Right ventricle myocardium inferior (tissue), 1 donor: Measurements from ENCODE around the gene NSG1. TPM values are rescaled to one million over a fixed set of nuclear protein-coding genes. Genes with fewer than 3 reads are reported as not detected.

Experiments used
- ATAC-seq: fragments of 200-7000 bp; cut with Tn5 transposase; one replicate; pipeline ENCODE4 v1.9.1; 2020; ENCODE audit warnings: mild to moderate bottlenecking, moderate library complexity
- DNase-seq: peaks from one replicate; pipeline ENCODE4 v3.0.0; 2021; ENCODE audit errors: missing footprints
- intact Hi-C: fragments of 100-400 bp; cut with DNase I; formaldehyde crosslinking; loops from one replicate; pipeline ENCODE4 v1.11.0; 2022
- total RNA-seq: library from RNA; stranded (reverse); fragmentation: NEBNext Ultra II Directional; extraction: Animal tissue kit (Norgen Biotek cat#: 25700); gene quantifications from one replicate; pipeline ENCODE4 v1.2.1, GENCODE V29; 2021
- donor health status: DM: no; HTN: yes; CAD: no; lungs with severe emphysema.

NSG1 gene
- total RNA-seq, 1 donor from 2014 or later, result 8.9 TPM

DNA sequence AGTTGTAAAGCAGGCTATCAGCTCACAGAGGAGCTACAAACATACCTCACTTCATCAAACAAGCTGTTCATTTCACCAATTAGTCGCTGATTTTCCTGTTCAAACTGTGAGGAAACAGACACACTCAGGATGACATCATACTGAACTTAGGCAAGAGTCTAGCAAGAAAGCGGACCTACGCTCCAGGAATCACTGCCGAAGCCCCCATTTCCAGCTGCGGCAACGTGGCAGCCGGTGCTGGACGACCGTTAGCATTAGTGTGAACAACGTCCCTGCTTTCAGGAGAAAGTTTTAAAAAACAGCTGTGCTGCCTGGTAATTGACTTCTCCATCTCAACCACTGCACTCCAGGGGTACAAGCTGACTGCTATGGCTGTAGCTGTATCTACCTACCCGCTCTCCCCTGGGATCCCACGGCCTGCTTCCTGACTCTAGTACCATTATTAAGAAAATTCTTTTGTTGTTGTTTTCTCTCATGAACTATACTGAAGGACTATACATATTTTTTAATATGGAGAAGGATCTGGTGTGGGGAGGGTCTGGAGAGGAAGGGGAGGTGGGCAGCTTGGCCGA is 38.3 kb downstream of the NSG1 start:
- ATAC-seq (no peak), DNase-seq (no peak)
- intact Hi-C loops, result no loop called here

DNA sequence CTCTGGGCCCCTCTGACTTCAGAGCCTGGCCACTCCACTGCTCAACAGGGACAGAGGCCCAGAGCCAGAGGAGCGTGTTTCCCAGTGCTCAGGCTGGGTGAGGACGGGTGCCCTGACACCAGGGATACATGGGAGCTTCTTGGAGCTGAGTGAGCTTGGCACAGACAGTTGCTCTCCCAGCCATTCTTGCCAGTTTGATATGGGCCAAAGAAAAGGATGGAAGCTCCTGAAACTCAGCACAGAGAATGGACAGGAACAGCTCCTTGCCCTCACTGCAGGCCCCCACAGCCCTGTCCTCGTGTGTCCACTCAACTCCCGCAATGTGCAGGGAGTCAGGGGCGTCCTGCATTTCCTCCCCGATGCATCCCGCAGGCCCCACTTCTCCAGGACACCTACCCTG is 38.8 kb downstream of the NSG1 start:
- ATAC-seq (no peak), DNase-seq (no peak)
- intact Hi-C loops, result no loop called here

DNA sequence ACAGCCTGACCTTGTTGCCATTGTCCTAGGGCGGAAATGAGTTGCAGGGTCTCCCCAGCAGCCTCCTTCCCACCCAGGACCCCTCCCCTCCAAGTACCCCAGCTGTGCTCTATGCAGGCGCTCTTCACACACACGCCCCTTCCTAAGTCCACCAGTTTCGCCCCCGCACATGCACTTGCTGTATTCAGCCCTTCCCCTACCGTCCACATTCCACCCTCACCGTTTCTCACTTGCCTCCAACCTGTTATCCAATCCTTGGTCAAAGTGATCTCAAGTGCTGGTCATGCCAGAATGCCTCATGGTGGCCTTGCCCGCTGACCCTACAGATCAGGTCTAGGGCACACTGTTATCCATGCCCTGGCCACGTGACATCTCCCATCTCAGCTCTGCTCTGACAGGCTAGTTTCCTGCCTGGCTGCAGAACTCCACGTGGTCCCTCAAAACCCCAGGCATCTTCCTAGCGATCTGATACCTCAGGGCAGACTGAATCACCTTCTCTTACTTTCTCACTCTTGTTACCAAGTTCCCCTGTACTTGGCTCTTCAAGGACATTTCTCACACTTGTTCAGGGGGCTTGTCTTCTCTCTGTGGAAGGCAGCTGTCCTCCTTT is 39.7 kb downstream of the NSG1 start:
- no peak for DNase-seq
- ATAC-seq, result no peak
- intact Hi-C loops, result no loop called here

DNA sequence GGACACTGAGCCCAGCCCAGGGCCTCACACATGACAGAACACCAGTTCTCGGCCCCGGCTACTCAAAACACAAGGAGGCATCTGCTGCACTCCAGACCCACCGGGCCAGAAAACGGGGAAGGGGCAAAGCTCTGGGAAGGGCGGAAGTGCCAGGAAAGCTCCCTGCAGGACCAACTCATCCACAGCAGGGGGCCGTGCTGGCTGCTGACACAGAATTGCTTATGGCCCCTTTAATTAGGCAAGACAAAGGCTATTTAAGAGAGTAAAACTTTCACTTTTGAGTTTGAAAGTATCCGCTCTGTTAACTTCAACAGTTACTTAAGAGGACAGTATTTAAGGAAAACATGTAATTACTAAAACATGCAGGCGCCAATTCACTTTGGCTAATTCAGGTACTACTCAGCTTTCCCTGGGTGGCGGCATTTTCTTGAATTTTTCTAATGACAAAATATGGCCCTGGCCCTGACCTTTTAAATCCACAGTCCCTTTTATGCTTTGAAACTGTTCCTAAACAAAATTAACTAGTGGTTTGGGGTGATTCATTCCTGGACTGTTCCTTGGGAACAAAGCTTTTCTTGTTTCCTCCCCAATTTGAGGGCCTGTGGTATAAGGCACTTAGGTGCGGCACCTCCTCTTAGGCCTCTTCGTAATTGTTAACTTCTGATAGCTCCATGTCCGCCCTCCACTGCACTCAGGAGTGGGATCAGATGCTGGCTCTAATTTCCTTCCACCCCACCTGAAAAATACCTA is 40.4 kb downstream of the NSG1 start:
- intact Hi-C loops, result no loop called here
- DNase-seq, result no peak

DNA sequence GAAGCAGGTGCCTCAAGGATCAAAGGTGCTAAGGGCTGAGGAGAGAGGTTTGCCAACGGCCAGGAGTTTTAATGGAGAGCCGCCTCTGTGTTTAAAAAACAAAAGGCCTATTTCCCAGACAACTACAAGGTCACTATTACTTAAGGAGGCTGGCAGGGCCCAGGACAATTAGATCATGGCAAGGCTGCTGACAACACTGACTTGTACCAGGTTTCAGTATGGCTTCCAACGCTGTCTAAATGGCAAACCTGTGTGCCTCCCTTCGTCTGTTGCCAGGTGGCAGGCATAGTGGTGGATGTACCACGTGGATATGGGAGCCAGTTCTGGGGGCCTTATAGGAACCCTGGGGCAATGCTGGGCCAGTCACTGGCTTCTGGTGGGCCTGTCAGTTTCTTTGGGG is 41.0 kb downstream of the NSG1 start:
- intact Hi-C loops, result no loop called here
- no peak for ATAC-seq
- DNase-seq, result no peak

More for the DNA sequence above, 40.4 kb downstream of the NSG1 start:
- no peak for ATAC-seq

DNA sequence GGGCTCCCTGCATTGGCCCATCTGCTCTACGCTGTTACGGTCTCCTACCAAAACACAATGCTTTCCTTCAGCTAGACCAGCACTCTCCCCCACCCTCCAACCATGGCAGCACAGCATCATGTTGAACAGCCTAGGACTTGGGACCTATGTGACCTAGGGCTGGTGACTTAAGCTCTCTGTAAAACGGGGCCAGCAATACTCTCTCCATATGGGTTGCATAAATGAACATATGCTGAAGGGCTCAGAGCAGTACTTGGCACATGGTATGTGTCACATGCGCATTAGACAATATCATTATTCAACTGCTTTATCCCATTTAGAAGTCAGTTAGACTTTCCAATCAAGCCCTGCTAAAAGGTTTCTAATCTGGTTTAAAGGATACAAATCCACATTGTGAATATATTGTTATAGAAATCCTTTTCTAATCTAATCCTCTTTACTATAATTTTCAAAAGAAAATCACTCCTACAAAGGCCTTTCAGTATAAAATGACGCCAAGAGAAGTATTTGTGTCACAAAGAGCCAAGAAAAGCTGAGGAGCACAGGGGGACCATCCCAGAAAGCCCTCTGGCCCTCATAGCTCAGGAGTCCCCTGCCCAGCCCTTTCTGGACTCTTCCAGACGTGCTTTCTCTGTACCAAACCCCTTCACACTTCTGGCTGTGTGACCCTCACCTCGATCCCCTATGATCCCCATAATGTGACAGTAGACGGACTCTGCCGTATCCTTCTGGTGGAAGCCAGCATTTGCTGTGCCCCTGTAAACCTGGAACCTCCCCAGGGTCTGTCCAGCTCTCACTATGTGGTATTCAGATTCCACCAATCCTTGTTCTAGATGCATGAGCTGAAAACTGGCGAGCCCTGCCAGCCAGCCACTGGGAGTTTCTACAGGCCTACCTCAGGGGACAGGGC is 42.3 kb downstream of the NSG1 start:
- DNase-seq (no peak), ATAC-seq (no peak)
- intact Hi-C loops, result no loop called here

DNA sequence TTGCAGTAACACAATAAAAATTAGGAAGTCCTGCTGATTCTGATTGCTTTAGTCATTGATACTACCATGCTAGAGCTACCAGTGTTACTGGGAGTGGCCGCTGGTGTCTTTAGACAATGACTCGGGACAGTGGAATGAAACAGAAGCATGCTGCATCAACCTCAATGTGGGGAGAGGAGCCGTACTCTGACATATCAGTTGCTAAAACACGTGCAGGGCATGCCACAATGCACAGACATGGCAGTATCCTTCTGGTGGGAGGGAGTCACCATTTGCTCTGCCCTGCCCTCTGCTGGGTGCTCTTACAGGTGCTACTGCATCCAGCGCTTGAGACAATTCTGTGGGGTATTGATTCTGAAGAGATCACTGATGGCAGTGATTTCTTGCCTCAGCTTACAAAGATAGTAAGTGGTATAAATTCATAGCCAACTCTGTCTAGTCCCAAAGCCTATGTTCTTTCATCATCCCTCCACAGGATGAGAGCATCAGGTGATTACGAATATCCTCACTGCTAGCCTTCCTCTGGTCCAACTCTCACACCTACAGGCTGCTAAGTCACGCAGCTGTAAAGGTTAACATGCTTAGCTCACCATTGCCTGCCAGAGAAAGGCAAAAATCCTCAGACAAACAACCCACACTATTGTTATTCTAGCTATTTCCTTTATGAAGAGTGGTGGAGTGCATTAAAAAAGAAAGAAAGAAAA is 43.7 kb downstream of the NSG1 start:
- intact Hi-C loops, result loop anchor here (10.0 kb wide), 1 partner anchor 176 kb away; no protein-coding TSS in a partner anchor
- DNase-seq, result no peak
- ATAC-seq, result peak; percentile 43

DNA sequence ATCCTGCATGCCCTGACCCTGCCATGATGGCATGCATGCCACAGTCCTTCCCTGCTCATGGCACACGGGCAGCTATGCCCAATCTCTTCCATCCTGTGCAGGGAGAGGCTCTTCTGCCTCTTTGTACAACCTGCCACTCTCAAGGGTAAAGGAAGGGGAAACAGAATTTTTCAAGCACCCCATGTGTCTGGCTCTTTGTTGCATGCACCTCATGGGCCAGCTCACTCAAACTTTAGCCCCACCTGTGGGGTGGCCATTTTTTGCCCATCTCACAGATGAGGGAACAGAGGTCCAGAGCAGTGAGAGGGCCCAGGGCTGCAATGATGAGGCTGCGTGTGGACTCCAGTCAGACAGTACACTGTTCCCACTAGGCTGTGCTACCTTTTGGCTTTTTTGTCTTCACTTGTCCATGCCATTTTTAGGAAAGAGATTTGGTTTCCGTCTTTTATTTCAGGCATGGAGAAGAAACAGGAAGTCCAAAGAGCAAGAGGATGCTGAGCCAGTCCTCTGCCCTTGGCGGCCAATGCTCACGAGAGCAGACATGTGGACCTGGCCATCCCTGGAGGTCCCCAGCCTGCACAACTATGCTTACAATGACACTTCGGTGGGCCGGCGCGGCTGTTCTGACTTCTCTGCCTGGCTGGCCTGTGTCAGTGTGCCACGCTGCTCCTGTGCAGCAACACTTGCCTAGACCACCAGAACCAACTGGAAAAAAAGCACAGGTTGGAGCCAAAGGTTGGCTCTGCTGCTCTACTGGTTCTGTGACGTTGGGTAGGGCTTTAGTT is 45.6 kb downstream of the NSG1 start:
- no peak for DNase-seq
- intact Hi-C loops, result loop anchor here (10.0 kb wide), 1 partner anchor 178 kb away; no protein-coding TSS in a partner anchor
- ATAC-seq, result no peak

DNA sequence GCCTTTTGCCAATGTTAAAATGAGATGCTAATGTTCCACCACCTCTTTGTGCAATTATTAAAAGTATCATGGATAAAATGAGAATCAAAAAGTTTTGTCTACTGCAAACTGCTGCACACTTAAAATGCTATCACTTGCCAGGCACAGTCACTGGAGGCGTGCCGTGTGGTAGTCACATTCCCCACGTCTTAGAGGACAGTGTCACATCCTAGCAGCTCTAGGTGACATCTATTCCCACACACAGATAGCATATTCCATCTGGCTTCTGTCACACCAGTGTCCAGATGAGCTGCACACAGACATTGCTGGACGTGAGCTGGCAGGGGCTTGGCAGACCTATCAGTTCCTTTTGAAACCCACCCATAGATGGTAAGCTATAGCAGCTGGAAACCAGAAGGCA is 47.0 kb downstream of the NSG1 start:
- intact Hi-C loops, result loop anchor here (10.0 kb wide), 1 partner anchor 179 kb away; no protein-coding TSS in a partner anchor
- ATAC-seq (peak; percentile 54), DNase-seq (no peak)

DNA sequence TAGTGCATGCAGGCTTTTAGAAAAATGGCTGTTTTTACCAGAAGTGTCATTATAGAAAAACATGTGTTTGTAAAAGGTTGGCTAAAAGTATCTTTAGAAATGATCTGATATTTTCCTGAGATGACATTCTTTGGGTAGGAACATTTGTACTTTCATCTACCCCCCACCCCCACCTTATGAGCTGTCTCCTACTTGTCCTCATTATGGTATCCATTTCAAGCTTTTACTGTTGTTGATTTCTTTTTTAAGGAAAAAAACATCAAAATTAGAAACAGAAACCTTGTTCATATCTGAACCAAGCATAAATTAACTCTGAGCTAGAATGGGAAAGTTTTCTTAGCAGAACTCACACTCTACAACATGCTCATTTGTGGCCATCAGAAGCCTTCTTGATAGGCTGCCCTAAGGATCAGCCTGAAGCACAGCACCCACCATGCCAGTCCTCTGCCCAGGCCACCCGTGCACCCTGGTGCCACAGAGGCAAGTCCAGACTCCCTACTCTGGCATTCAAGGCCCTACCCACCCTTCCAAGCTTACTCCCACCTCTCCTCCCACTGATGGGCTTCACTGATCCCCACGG is 49.4 kb downstream of the NSG1 start:
- no peak for DNase-seq
- intact Hi-C loops, result loop anchor here (10.0 kb wide), 1 partner anchor 182 kb away; no protein-coding TSS in a partner anchor
- no peak for ATAC-seq

DNA sequence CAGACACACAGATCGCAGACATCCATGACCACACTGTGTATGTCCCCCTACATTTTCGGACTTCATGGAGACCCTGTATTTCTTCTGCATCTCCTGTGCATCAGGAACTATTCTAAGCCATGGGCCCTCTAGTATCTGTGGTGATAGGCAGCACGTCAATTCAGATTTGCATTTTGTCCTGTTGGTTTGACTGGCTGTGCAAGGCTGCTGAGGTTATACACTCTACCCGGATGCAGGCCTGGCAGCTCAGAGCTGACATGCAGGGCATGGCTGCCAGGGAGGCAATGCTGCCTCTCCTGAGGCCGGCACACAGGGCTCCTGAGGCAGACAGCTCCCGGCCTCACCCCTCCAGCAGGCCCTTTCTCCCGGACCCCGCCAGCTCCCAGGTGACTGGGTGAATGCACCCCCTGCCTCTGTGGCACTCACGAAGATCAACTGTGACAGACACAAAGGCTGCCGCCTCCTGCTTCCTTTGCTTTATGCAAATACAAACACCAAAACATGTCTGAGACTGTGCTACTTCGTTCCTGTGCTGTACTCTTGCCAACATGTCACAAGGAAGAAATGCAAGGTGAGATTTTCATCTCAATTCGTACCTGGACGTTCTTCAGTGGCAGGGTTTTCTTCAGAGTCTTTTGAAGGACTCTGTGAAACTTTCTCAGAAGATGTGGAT is 51.0 kb downstream of the NSG1 start:
- intact Hi-C loops, result loop anchor here (10.0 kb wide), 1 partner anchor 183 kb away; no protein-coding TSS in a partner anchor
- DNase-seq (no peak), ATAC-seq (no peak)

DNA sequence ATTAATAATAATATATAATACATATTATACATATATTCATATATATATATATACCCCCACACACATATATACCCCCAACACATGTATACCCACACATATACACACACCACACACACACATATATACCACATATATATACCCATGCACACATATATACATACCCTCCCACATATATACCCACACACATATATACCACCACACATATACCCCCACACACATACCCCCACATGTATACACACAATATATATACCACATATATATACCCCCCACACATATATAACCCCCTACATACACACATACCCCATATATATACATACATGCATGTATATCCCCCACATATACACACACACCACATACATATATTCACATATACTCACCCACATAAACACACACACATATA is 52.0 kb downstream of the NSG1 start:
- intact Hi-C loops, result loop anchor here (10.0 kb wide), 1 partner anchor 184 kb away; no protein-coding TSS in a partner anchor
- no peak for DNase-seq
- no peak for ATAC-seq

DNA sequence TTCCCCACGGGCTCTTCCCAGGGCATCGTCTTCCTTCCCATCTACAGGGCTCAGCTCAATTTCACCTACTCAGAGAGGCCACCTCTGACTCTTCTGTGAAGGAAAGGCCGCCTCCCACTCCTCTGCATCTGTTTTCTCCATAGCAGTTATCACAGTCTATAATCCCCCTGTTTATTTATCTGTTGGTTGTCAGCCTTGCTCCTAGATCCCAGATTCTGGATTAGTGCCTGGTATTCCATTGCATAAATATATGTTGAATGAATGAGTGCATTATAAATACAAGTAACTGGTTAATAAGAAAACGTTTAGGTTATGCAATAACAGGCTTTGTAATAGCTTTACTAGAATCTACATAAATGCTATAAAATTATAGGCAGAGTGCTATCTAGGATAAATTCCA is 52.9 kb downstream of the NSG1 start:
- DNase-seq (no peak), ATAC-seq (no peak)
- intact Hi-C loops, result loop anchor here (10.0 kb wide), 1 partner anchor 185 kb away; no protein-coding TSS in a partner anchor

DNA sequence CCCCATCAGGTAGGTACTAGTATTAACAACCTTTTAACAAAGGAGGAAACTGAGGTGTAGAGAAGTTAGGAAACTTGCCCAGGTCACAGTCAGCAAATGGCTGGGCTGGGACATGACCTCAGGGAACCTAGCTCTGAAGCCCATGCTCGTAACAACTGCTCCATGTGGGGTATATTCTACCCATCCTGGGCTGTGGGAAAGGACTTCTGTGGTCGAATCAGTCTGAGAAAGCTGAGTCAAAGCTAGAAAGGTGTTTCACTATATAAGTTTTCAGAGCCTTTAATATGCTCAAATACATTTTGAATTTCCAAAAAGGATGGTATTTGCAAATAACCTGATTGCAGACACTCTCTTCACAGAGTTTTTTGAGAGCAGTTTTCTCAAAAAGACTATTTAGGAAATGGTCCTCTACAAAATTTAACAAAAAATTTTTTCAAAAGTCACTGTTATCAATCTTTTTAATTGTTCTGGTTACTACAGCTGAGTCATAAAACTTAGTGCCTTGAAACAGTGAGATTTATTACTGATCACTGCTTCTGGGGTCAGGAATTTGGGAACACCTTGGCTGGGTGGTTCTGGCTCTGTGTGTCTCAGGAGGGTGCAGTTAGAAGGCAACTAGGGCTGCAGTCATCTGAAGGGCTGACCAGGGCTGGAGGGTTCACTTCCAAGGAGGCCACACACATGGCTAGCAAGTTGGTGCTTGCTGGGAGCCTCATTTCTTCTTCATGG is 53.6 kb downstream of the NSG1 start:
- no peak for ATAC-seq
- DNase-seq, result no peak
- intact Hi-C loops, result no loop called here

DNA sequence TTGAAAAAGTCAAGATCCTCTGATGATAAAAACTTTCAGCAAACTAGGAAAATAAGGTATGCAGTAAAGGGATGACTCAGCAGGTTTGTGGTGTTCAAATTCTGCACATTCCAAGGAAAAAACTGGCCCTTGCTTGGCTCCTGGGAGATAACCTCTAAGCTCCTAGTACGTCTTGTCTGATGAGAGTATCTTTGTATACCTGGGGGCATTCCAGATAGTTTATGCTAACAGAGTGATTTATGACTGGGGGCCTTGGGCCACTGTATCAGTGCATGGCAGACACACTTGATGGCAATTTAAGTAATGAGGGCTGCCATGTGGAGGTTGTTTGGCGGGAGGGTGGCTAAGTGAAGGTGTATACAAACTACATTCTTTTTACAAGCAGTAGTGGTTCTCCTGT is 56.9 kb downstream of the NSG1 start:
- no peak for DNase-seq
- no peak for ATAC-seq
- intact Hi-C loops, result no loop called here

DNA sequence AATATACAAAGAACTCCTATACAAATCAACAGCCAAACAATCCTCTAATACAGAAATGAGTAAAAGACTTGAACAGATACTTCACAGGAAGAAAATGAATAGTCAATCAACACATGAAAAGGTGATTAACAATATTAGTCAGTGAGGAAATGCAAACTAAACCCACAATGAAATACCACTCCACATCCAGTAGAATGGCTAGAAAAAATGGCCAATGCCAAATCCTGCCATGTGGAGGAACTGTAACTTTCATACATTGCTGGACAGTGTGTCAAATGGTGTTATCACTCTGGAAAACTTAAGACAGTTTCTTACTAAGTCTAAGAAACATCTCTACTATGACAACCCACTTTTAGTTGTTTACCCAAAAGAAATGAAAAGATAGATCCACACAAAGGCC is 59.5 kb downstream of the NSG1 start:
- ATAC-seq (no peak), DNase-seq (no peak)
- intact Hi-C loops, result no loop called here
